B cell (primary cell): ENCODE data around the gene BRD4. TPM values are rescaled to one million over a fixed set of nuclear protein-coding genes. Genes with fewer than 3 reads are reported as not detected.
A peak's percentile ranks its signal among the peaks of the same experiment; 100 is the strongest.

Source experiments
- ATAC-seq: fragments of 200-7000 bp; cut with Tn5 transposase; one replicate; pipeline ENCODE4 v1.10.0; 2021; ENCODE audit warnings: low read depth, mild to moderate bottlenecking, moderate number of reproducible peaks, moderate library complexity
- CTCF ChIA-PET: fragments of 350-600 bp; sonication (Branson Sonifier 250); formaldehyde crosslinking; loops from one replicate; lab custom pipeline; 2021; ENCODE audit warnings: antibody characterized with exemption, inconsistent platforms; lab: Charles Lee
- POLR2A ChIA-PET: fragments of 350-600 bp; sonication (Branson Sonifier 250); formaldehyde crosslinking; loops from one replicate; lab custom pipeline; 2021; ENCODE audit warnings: antibody characterized with exemption; lab: Charles Lee
- DNase-seq: peaks from one replicate; pipeline ENCODE4 v3.0.0; 2013
- H2AFZ ChIP-seq: 2 replicates; pipeline ENCODE4 v1.6.1; 2012; ENCODE audit warnings: mild to moderate bottlenecking, low read depth, low read length; ENCODE audit not compliant: insufficient read depth, poor library complexity, severe bottlenecking
- H3K27ac ChIP-seq, 2 donors: 1 replicate in 1 of 2; 2 replicates in 1 of 2; pipeline ENCODE4 v1.5.1; 2012 to 2013; ENCODE audit warnings: low read length in 2 of 2, mild to moderate bottlenecking in 2 of 2, moderate library complexity in 1 of 2
- H3K27me3 ChIP-seq, 4 experiments: fragments of 200-600 bp in 1 of 4; sonication (generic) in 1 of 4; replicated peaks in 1 of 4; 1 replicate in 2 of 4; 2 replicates in 2 of 4; pipeline versions ENCODE4 v1.6.1 to v1.7.0; 2013 to 2016; ENCODE audit warnings: low read length in 3 of 4, mild to moderate bottlenecking in 2 of 4, mixed read lengths in 1 of 4, moderate library complexity in 1 of 4; ENCODE audit not compliant: insufficient read depth in 4 of 4, control insufficient read depth in 3 of 4; ENCODE audit errors: control extremely low read depth in 1 of 4
- H3K36me3 ChIP-seq, 2 experiments: replicated peaks in 1 of 2; 1 replicate in 1 of 2; 2 replicates in 1 of 2; pipeline versions ENCODE4 v1.6.1 to v1.7.1; 2013; ENCODE audit warnings: low read length in 1 of 2; ENCODE audit not compliant: insufficient read depth in 2 of 2, control insufficient read depth in 1 of 2; ENCODE audit errors: control extremely low read depth in 1 of 2, extremely low read depth in 1 of 2
- H3K4me1 ChIP-seq, 2 donors: fragments of 200-600 bp in 1 of 2; sonication (generic) in 1 of 2; 1 replicate in 1 of 2; 2 replicates in 1 of 2; pipeline versions ENCODE4 v1.5.1 to v1.6.1; 2013 to 2017; ENCODE audit warnings: low read length in 2 of 2; ENCODE audit not compliant: control insufficient read depth in 2 of 2, insufficient read depth in 2 of 2
- H3K4me2 ChIP-seq: replicated peaks from 2 replicates; pipeline ENCODE3; 2012; ENCODE audit warnings: mild to moderate bottlenecking, low read depth, low read length; ENCODE audit not compliant: poor library complexity, severe bottlenecking
- H3K4me3 ChIP-seq, 5 experiments: fragments of 200-600 bp in 1 of 5; sonication (generic) in 1 of 5; 1 replicate in 3 of 5; 2 replicates in 2 of 5; pipeline versions ENCODE4 v1.5.1 to v1.7.0; 2011 to 2016; ENCODE audit warnings: low read length in 4 of 5, mild to moderate bottlenecking in 4 of 5, low read depth in 2 of 5, control low read depth in 1 of 5, moderate library complexity in 1 of 5; ENCODE audit not compliant: insufficient read depth in 1 of 5; ENCODE audit errors: control extremely low read depth in 1 of 5, extremely low read depth in 1 of 5
- H3K79me2 ChIP-seq: fragments of 200-600 bp; sonication (generic); one replicate; pipeline ENCODE4 v1.6.0; 2016; ENCODE audit warnings: low read length; ENCODE audit not compliant: control insufficient read depth, insufficient read depth
- H3K9ac ChIP-seq: fragments of 200-600 bp; sonication (generic); 2 replicates; pipeline ENCODE4 v1.6.1; 2017; ENCODE audit warnings: mild to moderate bottlenecking, low read length, moderate library complexity
- H3K9me3 ChIP-seq, 3 donors: one replicate each; pipeline versions ENCODE4 v1.6.1 to v1.7.1; 2013; ENCODE audit warnings: low read length in 2 of 3; ENCODE audit not compliant: control insufficient read depth in 2 of 3, insufficient read depth in 1 of 3; ENCODE audit errors: control extremely low read depth in 1 of 3
- H4K20me1 ChIP-seq: 2 replicates; pipeline ENCODE4 v1.6.0; 2012; ENCODE audit warnings: mild to moderate bottlenecking, low read length; ENCODE audit not compliant: insufficient read depth, control insufficient read depth, poor library complexity, severe bottlenecking
- H3K27ac Mint-ChIP-seq: one replicate; pipeline ENCODE4 v1.8.0; 2021; ENCODE audit warnings: mixed read lengths
- H3K27me3 Mint-ChIP-seq: one replicate; pipeline ENCODE4 v1.8.0; 2021; ENCODE audit warnings: mixed read lengths
- H3K4me1 Mint-ChIP-seq: one replicate; pipeline ENCODE4 v1.8.0; 2021; ENCODE audit warnings: mixed read lengths
- H3K4me3 Mint-ChIP-seq: one replicate; pipeline ENCODE4 v1.8.0; 2021; ENCODE audit warnings: mixed read lengths
- H3K9me3 Mint-ChIP-seq: one replicate; pipeline ENCODE4 v1.8.0; 2022; ENCODE audit warnings: mixed read lengths; ENCODE audit not compliant: insufficient read depth
- CTCF ChIP-seq: fragments of 200-600 bp; IDR thresholded peaks from one replicate; pipeline ENCODE4 v1.8.0; 2022; ENCODE audit warnings: antibody characterized with exemption, mild to moderate bottlenecking
- EZH2 ChIP-seq: IDR thresholded peaks from 2 replicates; pipeline ENCODE4 v1.6.1; 2012; ENCODE audit warnings: borderline replicate concordance, low read depth, mild to moderate bottlenecking, moderate library complexity, low read length; ENCODE audit not compliant: insufficient read depth, poor library complexity, severe bottlenecking
- WGBS: methylation state at CpG from one replicate; pipeline ENCODE4 v1.1.5; 2013; ENCODE audit warnings: missing lambda C conversion rate; ENCODE audit not compliant: insufficient coverage; 5-methylcytosine and 5-hydroxymethylcytosine counted together
- intact Hi-C: fragments of 100-400 bp; cut with micrococcal nuclease; formaldehyde crosslinking; loops from one replicate; pipeline ENCODE4 v1.10.0; 2022
- polyA plus RNA-seq: library from polyadenylated mRNA; depleted of rRNA; stranded (reverse); fragments of >200 nt; gene quantifications from 2 replicates; pipeline ENCODE4 v1.2.3, GENCODE V29; 2012
- total RNA-seq, 2 donors: library from RNA; stranded (reverse); fragments of 120-200 nt in 1 of 2; gene quantifications; 1 replicate in 1 of 2; 2 replicates in 1 of 2; pipeline versions ENCODE4 v1.2.3 to v1.2.4, GENCODE V29; 2013 to 2022

Gene BRD4
- total and polyA plus RNA-seq, 2 donors (not counting 1 experiment from before 2014, with no cell fraction given): 30.7 to 209 TPM

GRCh38 chr19:15324791-15325519 lies 7.4 kb downstream of the BRD4 start:
- CTCF ChIA-PET: interaction anchor here (0.7 to 2.3 kb wide), 8 partner anchors 9 to 64 kb away, joined by 3 to 14 read pairs (median 4); no protein-coding TSS in a partner anchor
- Histone ChIP-seq H3K79me2 (peaks cover 100% of the 10 kb centered on the region), H3K4me2 (peak overlapping the region; percentile 51), H3K27ac (peak overlapping the region; percentile 20 to 75), H4K20me1 (peaks cover 90% of the 10 kb centered on the region), H3K9ac (peak overlapping the region; percentile 14), H3K4me3 (no peak overlapping the region), H3K4me1 (peaks cover 85 to 91% of the 10 kb centered on the region in 2 donors), H3K9me3 (no peaks in the 10 kb centered on the region), H2AFZ (no peak overlapping the region), H3K27me3 (no peaks in the 10 kb centered on the region), H3K36me3 (peaks cover 1 to 3% of the 10 kb centered on the region in 2 experiments)
- POLR2A ChIA-PET: interaction anchor here (1.2 to 1.5 kb wide), 2 partner anchors 9 to 36 kb away, joined by 4 read pairs; no protein-coding TSS in a partner anchor
- peak overlapping the region; percentile 70 for H3K4me3 Mint-ChIP-seq
- peaks cover 87% of the 10 kb centered on the region for H3K4me1 Mint-ChIP-seq
- intact Hi-C loops: no loop called here
- DNase-seq: peak; percentile 45
- 74% methylated on average over 4 of the region's 6 CpGs for WGBS
- TF ChIP-seq EZH2 (no peak), CTCF (no peak)
- H3K9me3 Mint-ChIP-seq: no peaks in the 10 kb centered on the region
- H3K27me3 Mint-ChIP-seq: no peaks in the 10 kb centered on the region
- no peak for ATAC-seq
- peak overlapping the region; percentile 85 for H3K27ac Mint-ChIP-seq
